LNCaP clone FGC (cell line): ENCODE data around the gene MRPL14.

Source experiments
- DNase-seq: peaks from one replicate; pipeline ENCODE4 v3.0.0-alpha.2; 2011; ENCODE audit warnings: low read depth
- H3K4me3 ChIP-seq: 2 replicates; pipeline ENCODE4 v1.5.1; 2011; ENCODE audit warnings: mild to moderate bottlenecking, low read depth, low read length, control low read depth
- TF ChIP-seq, protein P1 (sequence below): IDR thresholded peaks from 2 replicates; pipeline ENCODE4 v1.5.1; 2012; ENCODE audit warnings: mild to moderate bottlenecking; ENCODE audit not compliant: control insufficient read depth, insufficient read depth; ENCODE audit errors: extremely low read depth

Gene MRPL14

DNA sequence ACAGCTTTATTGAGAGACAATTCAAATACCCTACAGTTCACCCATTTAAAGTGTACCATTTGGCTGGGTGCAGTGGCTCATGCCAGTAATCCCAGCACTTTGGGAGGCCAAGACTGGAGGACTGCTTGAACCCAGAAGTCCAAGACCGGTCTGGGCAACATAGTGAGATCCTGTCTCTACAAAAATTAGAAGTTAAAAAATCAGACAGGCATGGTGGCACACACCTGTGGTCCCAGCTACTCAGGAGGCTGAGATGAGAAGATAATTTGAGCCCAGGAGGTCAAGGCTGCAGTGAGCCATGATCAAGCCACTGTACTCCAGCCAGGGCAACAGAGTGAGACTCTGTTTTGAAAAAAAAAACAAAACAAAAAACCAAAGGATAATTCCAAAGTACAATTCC, 40.3 kb upstream of the MRPL14 start:
- no peak overlapping the region for H3K4me3 ChIP-seq
- DNase-seq, result no peak
- TF ChIP-seq, protein P1, sequence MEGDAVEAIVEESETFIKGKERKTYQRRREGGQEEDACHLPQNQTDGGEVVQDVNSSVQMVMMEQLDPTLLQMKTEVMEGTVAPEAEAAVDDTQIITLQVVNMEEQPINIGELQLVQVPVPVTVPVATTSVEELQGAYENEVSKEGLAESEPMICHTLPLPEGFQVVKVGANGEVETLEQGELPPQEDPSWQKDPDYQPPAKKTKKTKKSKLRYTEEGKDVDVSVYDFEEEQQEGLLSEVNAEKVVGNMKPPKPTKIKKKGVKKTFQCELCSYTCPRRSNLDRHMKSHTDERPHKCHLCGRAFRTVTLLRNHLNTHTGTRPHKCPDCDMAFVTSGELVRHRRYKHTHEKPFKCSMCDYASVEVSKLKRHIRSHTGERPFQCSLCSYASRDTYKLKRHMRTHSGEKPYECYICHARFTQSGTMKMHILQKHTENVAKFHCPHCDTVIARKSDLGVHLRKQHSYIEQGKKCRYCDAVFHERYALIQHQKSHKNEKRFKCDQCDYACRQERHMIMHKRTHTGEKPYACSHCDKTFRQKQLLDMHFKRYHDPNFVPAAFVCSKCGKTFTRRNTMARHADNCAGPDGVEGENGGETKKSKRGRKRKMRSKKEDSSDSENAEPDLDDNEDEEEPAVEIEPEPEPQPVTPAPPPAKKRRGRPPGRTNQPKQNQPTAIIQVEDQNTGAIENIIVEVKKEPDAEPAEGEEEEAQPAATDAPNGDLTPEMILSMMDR, result no peak

DNA sequence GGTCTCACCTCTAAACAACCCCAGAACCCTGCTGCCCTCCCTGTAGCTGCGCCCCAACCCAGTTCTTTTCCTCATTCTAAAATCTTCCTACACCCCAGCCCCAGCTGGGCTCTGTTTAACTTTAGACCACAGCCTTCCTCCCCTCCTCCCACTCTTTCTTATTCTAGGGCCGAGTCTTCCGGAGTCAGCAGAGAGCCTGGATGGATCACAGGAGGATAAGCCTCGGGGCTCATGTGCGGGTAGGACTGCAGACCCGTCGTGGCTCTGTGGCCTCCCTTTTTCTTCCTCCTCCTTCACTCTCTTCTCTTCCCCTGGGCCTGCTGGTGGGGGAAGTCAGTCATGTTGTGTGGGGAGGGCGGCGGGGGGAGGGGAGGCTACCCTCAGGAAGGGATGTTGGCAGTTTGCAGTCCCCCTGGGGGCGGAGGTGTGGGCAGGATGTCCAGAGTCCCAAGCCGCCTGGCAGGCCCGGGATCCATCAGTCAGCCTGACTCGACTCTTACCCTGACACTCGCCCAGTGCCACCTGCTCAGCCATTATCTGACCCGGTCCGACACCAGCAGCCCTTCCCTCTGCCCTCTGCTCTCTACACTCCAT, 39.4 kb upstream of the MRPL14 start:
- no peak overlapping the region for H3K4me3 ChIP-seq
- DNase-seq, result no peak

DNA sequence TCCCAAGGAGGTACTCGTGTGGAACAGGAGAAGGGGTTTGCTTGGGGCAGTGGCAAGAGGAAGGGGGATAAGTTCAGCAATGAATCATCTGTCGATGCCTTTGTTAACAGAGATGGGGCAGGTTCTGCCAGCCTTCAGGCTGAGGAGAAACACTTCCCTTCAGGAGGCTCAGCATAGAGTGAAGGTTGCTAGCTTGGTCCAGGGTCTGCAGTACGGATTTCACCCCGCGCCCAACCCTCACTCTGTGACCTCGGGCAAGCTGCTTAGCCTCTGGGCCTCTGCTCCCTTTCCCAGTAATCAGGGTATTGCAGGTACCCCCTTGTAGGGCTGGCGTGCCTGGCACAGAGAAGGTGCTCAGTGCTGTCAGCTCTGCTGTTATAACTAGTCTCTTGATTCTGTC, 38.9 kb upstream of the MRPL14 start:
- no peak for DNase-seq
- H3K4me3 ChIP-seq, result no peak overlapping the region
- TF ChIP-seq, protein P1, result no peak

More for the DNA sequence above, 39.4 kb upstream of the MRPL14 start:
- TF ChIP-seq, protein P1, result no peak

DNA sequence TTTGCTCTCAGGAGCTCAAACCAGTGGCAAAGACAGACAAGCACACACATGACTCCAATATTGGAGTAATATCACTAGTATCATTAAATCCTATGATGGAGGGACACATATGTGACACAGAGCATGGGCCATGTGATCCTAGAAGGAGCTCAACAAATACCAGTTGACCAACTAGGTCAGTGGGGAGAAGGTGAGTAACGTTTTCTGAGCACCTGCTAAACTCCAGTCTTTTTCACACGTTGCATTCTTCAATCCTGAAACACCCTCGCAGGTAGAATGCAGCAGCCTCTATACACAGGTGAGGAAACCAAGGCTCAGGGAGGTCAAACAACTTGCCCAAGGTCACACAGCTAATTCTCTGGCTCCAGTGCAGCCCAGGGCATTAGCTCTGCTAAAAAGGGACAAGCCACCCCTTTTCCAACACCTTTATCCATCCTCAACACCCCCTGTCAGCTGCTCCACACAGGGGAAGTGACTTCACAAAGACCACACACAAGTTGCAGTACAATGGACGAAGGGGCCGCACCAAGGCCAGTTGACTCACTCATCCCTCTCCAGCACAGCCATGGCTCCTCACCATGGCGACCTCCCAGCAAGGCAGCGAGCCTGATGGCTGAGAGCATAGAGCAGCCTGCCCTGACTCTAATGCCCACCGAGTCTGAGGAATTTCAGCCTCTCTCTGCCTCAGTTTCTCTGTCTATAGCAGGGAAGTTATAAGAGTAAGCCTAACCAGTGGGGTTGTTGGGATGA, 35.8 kb upstream of the MRPL14 start:
- TF ChIP-seq, protein P1, result no peak
- DNase-seq, result no peak
- no peak overlapping the region for H3K4me3 ChIP-seq

DNA sequence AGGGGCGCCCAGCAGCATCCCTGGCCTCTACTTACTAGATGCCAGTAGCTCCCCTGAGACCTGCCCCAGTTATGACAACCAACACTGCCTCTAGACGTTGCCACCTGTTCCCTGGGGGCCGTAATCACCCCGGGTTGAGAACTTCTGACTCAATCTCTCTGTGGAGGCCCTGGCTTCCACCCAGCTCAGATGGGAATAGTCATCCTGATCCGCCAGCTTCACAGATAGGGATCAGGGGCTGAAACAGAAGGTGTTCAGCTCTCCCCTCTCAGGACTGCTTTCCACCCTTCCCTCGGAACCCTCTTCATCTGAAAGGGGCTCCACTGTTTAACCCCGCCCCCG, 34.7 kb upstream of the MRPL14 start:
- H3K4me3 ChIP-seq, result no peak overlapping the region
- no peak for DNase-seq
- TF ChIP-seq, protein P1, result no peak

DNA sequence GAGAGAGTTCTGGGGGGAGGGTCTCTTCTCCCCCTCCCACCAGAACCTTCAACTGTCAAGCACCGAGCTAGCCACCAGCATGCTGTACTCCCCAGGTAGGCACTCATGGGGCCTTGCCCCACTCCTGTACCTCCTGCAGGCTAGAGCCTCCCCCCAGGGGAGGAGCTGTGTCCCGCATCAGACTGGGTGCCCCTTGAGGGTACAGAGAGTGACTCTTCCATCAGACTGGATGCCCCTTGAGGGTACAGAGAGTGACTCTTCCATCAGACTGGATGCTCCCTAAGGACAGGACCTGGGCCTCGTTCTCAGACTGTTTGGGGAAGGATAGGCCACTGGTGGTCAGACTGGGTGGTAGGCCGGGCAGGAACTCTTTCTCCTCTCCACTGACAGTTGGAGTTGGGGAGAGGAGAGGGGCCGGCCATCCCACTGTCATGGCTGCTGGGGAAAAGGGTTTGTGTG, 31.5 kb upstream of the MRPL14 start, which contains the start of gene CAPN11:
Gene CAPN11 (plus strand): TSS at position 51 of the 459 bp plus-strand sequence. CDS start 29 bp downstream, at position 80.
- no peak within 1 kb of the TSS for H3K4me3 ChIP-seq
- TF ChIP-seq, protein P1, result no peak
- DNase-seq, result no peak

DNA sequence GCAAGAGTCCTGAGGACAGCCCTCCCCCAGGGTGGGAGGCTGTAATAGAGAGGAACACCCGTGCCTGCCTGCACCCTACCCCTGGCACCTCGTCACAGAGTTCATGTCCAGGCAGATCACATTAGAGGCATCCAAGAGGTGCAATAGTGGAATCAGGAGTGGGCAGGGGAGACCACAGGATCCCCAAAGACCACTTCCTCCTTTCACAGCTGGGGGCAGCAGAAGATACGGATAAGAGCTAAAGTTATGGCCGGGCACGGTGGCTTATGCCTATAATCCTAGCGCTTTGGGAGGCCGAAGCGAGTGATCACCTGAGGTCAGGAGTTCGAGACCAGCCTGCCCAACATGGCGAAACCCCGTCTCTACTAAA, 29.9 kb upstream of the MRPL14 start:
- no peak overlapping the region for H3K4me3 ChIP-seq
- TF ChIP-seq, protein P1, result no peak
- DNase-seq, result no peak
